Measurements from ENCODE around the gene PTGER2.

GRCh38 chr14:52266179-52266578, 47.9 kb upstream of the PTGER2 start:
- TF ChIP-seq POLR2A (IDR thresholded peaks at IDR 0.05), result no peak
- TF ChIP-seq CTCF (IDR thresholded peaks at IDR 0.05 in 4 of 5, conservative IDR thresholded peaks at IDR 0.05 in 1 of 5), result no peak
